ENCODE data around the gene PNKD.

The PNKD gene

DNA sequence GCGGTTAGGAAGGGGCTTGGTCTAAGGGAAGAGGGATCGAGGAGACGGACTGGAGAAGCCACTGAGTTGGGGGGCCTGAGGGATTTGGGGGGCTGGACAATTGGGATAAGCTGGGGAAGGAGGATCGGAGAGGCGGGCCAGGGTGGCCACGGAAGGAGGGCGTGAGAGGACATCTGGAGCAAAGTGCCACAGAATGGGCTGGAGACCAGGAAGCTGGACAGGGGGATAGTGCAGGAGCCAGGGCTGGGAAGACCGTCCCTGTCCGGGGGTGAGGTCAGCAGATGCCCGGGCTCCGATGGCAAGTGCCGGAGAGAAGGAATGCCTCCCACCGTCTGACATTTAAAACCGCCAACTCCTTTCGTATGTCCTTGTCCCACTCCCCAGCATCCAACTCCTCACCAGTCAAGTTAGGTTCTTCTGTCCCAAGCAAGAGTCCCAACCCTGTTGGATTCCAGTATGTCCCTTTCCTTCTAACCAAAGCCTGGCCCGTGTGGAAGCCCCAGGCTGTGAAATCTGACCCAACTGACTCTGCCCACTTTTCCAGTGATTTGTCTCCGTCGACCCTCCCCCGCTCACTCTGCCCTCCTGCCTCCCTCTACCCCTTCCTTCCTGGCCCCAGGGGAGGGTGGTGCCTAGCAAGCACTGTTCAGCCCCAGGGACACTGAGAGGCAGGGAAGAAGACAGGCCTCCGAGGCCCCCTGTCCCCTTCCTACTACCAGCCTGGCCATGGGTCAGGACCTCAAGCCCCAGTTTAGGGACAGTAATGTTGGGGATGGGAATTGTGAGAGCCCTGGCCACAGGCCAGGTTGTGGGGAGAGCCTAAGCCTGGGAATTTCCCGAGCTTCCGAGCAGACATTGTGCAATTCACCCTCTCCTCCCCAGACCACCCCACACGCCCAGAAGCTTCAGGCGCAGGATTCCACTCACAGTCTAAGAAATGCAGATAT, 53.5 kb downstream of the PNKD start:
- no peak for TF ChIP-seq Cebpa-rat (IDR thresholded peaks at IDR 0.05)

DNA sequence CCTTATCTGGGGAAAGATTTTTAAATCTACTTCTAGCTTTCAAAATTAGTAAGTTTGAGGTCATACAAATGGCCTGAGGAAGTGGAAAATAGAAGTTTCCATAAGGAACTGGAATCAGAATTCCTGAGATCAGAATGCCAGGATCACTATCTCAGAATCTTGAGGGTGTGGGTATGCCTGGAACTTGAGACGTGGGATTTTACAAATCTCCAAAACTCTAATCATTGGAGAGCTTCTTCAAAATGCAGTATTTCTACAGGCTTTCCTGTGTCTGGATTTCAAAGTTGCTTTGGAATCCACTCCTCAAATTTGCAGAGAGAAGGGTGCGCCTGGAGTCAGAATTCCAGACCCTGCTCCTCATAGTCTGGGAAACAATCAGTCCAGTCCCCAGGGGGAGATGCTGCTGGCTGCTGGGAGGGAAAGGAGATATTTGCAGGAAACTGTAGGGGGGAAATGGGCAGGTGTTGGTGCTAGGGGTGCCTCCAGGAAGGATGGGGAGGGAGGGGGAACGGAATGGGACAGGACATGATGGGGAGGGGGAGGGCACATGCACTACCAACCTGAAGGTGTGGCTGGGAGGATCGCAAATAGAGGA, 55.3 kb downstream of the PNKD start:
- no peak overlapping the region for H3K4me2 ChIP-seq
- TF ChIP-seq Cebpa-rat (IDR thresholded peaks at IDR 0.05), result no peak

More for the DNA sequence above, 53.5 kb downstream of the PNKD start:
- Histone ChIP-seq H3K36me3 (no peaks in the 10 kb centered on the region), H3K4me3 (peak overlapping the region; percentile 77), H3K27ac (no peak overlapping the region), H3K27me3 (no peaks in the 10 kb centered on the region), H3K4me2 (peak overlapping the region; percentile 99), H3K9ac (peak overlapping the region; percentile 67), H3K9me3 (no peaks in the 10 kb centered on the region), H4K20me1 (no peaks in the 10 kb centered on the region), H3K4me1 (peaks cover 54% of the 10 kb centered on the region)

DNA sequence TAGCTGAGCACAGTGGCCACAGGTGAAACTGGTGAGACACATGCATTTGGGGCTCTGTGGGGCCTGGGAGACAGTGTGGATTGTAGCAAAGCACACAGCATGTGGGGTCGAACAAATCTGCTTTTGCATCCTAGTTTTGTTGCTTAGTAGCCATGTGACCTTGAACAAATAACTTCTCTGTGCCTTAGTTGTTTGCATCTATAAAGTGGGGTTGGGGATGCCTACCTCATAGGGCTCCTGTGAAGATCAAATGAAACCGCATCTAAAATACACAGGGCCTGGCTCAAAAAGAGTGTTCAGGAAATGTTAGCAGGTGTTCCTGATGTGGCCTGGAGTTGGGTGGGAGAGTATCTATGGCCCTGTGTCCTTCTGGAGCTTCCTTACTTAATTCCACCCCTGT, 56.0 kb downstream of the PNKD start:
- Histone ChIP-seq H4K20me1 (no peaks in the 10 kb centered on the region), H3K4me2 (no peak overlapping the region)

More for the DNA sequence above, 55.3 kb downstream of the PNKD start:
- no peaks in the 10 kb centered on the region for H4K20me1 ChIP-seq
- H3K9me3 ChIP-seq, result no peaks in the 10 kb centered on the region
- no peak overlapping the region for H3K9ac ChIP-seq
- no peak overlapping the region for H3K4me3 ChIP-seq
- no peaks in the 10 kb centered on the region for H3K36me3 ChIP-seq
- H3K4me1 ChIP-seq, result peaks cover 70% of the 10 kb centered on the region
- no peak overlapping the region for H3K27ac ChIP-seq
- no peaks in the 10 kb centered on the region for H3K27me3 ChIP-seq

DNA sequence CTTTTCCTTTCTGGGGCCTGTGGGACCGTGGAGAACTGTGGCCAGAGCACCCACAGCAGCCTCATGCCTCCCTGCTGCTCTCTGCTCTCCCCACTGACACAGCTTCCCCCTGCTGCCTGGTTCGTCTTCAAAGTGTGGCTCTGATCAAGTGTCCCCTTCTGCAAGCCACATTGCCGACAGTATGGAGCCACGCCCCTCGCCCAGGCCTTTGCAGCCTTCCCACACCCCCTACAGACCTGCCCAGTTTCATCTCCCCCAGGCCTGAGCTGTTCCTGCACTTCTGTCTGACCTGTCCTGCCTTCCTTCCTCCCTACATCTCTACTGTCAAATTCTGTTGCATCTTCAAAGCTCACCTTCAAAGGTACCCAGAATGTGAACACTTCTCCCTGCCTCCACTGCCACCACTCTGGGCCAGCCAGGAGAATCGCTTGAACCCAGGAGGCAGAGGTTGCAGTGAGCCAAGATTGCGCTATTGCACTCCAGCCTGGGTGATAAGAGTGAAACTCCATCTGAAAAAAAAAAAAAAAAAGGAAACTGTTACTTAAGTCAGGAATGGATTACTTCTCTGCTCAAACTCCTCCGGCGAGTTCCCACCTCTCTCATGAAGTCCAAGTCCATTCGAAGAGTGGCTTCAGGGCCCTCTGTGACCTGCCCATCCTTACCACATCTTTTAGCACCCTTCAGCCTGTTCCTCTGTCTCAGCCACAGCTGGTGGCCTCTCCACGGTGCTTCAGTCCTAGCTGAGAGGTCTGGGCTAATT, 57.3 kb downstream of the PNKD start:
- Histone ChIP-seq H3K4me1 (peaks cover 70% of the 10 kb centered on the region), H3K27ac (no peak overlapping the region), H3K4me2 (no peak overlapping the region), H3K27me3 (no peaks in the 10 kb centered on the region), H4K20me1 (no peaks in the 10 kb centered on the region), H3K9me3 (no peaks in the 10 kb centered on the region), H3K36me3 (no peaks in the 10 kb centered on the region), H3K9ac (no peak overlapping the region), H3K4me3 (no peak overlapping the region)
- no peak for TF ChIP-seq Cebpa-rat (IDR thresholded peaks at IDR 0.05)

More for the DNA sequence above, 56.0 kb downstream of the PNKD start:
- TF ChIP-seq Cebpa-rat (IDR thresholded peaks at IDR 0.05), result no peak
- peaks cover 70% of the 10 kb centered on the region for H3K4me1 ChIP-seq
- H3K27ac ChIP-seq, result no peak overlapping the region
- no peaks in the 10 kb centered on the region for H3K36me3 ChIP-seq
- no peak overlapping the region for H3K4me3 ChIP-seq
- H3K9me3 ChIP-seq, result no peaks in the 10 kb centered on the region
- no peaks in the 10 kb centered on the region for H3K27me3 ChIP-seq
- H3K9ac ChIP-seq, result no peak overlapping the region

DNA sequence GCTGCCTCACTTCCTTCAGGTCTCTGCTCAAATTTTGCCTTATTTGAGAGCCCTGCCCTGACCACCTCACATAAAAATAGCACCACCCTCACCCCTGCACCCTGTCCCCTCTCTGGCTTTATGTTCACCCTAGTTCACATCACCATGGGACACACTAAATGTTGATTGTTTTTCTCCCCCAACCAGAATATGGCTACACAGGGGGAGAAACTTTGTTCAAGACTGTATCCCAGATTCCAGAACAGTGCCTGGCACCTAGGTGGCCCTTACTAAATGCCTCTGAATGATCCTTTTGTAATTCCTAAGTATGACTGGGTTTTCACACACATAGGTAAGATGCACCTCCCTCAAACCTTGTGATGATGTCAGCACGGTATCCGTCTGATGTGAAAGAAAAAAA, 58.0 kb downstream of the PNKD start:
- Histone ChIP-seq H3K9me3 (no peaks in the 10 kb centered on the region), H4K20me1 (no peaks in the 10 kb centered on the region), H3K36me3 (no peaks in the 10 kb centered on the region), H3K4me2 (no peak overlapping the region; the same call in 1 of the 2 replicates), H3K4me3 (no peak overlapping the region), H3K4me1 (peaks cover 74% of the 10 kb centered on the region), H3K9ac (no peak overlapping the region), H3K27me3 (no peaks in the 10 kb centered on the region), H3K27ac (no peak overlapping the region)
- TF ChIP-seq Cebpa-rat (IDR thresholded peaks at IDR 0.05), result no peak

DNA sequence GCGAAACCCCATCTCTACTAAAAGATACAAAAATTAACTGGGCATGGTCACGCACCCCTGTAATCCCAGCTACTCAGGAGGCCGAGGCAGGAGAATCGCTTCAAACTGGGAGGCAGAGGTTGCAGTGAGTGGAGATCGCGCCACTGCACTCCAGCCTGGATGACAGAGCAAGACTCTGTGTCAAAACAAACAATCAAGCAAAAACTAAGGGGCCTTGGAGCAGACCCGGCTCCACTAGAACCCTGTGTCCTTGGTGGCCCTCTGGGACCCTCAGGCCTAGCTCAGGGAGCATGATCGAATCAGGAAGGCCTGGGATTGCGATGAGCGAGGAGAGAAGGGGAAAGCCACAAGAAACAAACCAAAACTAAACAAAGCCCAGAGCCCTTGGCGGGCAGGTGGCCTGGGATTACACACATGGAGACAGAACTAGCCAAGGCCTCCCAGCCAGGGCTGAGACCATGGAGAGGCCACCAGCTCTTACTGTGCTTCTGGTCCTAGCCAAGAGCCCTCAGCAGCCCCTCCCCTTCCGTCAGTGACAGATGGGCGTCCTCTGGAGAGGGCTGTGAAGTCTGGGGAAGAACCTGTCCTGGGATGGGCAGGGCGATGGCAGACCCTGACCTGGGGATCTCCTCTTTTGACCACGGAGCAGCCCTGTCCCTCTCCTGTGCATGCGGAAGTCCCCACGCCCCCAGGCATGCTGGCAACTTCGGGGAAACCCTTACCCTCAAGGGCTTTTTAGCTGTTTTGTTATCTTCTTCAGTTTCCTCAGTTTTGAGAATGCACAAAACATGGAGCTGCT, 58.9 kb downstream of the PNKD start:
- Histone ChIP-seq H3K36me3 (no peaks in the 10 kb centered on the region), H3K27me3 (no peaks in the 10 kb centered on the region), H3K9ac (peak overlapping the region; percentile 66), H3K4me3 (no peak overlapping the region), H3K27ac (peak overlapping the region; percentile 86), H3K9me3 (no peaks in the 10 kb centered on the region), H4K20me1 (no peaks in the 10 kb centered on the region), H3K4me2 (peak overlapping the region; percentile 81), H3K4me1 (peaks cover 75% of the 10 kb centered on the region)
- no peak for TF ChIP-seq Cebpa-rat (IDR thresholded peaks at IDR 0.05)

DNA sequence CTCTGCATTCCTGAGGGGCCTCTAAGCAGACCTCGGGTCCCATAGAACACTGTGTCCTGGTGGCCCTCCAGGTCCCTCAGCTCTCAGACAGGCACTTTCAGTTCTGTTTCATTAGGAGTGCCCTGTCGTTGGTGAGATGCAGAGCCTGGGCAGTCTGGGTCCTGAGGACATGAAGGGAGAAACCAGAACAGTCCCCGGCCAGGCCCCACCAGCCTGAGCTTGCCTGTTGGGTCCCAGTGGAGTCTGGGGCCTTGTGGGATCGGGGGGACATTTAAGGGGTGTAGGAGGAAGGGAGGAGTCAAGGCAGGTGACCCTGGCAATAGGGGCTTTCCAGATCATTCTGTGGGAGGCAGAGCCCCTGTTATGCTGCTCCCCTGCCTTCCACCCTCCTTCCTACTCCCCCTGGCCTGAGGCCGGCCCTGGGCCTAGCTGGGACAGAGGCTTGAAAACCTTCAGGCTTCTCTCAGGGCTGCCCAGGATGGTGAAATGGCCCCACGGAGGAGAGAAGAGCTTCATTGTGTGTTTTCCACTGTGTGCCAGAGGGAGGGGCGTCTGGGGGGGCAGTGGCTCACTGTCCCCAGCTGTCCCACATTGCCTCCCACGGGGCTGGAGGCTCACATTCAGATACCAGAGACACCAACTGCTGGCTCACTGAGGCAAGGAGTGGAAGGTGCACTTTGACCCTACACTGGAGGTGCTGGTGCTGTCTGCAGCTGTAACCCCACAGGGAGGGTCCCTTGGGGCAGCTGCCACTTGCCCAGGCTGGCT, 59.7 kb downstream of the PNKD start:
- Histone ChIP-seq H3K4me3 (peak overlapping the region; percentile 20; the same call in 1 of the 2 replicates), H3K36me3 (no peaks in the 10 kb centered on the region), H3K9me3 (no peaks in the 10 kb centered on the region), H3K9ac (peak overlapping the region; percentile 66), H4K20me1 (no peaks in the 10 kb centered on the region), H3K4me1 (peaks cover 79% of the 10 kb centered on the region), H3K4me2 (peak overlapping the region; percentile 81), H3K27ac (peak overlapping the region; percentile 86), H3K27me3 (no peaks in the 10 kb centered on the region)
- no peak for TF ChIP-seq Cebpa-rat (IDR thresholded peaks at IDR 0.05)

DNA sequence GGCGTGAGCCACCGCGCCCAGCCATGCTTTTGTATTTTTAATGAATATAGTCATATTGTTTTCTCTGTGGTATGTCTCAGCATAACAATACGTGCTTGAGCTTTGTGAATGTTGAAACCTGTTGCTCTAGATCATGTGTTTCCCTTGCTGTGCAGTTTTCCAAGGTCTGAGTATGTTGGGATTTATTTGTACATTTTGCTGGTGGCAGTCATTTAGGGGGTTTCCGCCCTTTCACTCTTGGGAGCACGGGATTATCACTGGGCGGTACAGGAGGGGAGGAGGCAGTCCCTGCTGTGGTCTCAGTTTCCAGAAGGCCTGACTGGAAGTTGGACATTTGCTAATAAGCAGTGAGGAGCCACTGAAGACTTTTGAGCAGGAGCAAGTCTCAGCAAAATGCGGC, 61.4 kb downstream of the PNKD start:
- no peak for TF ChIP-seq Cebpa-rat (IDR thresholded peaks at IDR 0.05)
- H3K27me3 ChIP-seq, result no peaks in the 10 kb centered on the region
- no peaks in the 10 kb centered on the region for H4K20me1 ChIP-seq
- peak overlapping the region; percentile 70 for H3K4me2 ChIP-seq
- peaks cover 75% of the 10 kb centered on the region for H3K4me1 ChIP-seq
- H3K36me3 ChIP-seq, result no peaks in the 10 kb centered on the region
- no peak overlapping the region for H3K9ac ChIP-seq
- no peak overlapping the region for H3K4me3 ChIP-seq
- peak overlapping the region; percentile 56; the same call in 1 of the 2 replicates for H3K27ac ChIP-seq
- no peaks in the 10 kb centered on the region for H3K9me3 ChIP-seq
